ENCODE data around the gene CAMTA1.

GRCh38 chr1:6873298-6874015 is 88.2 kb downstream of the CAMTA1 start:
- TF ChIP-seq, protein P1, sequence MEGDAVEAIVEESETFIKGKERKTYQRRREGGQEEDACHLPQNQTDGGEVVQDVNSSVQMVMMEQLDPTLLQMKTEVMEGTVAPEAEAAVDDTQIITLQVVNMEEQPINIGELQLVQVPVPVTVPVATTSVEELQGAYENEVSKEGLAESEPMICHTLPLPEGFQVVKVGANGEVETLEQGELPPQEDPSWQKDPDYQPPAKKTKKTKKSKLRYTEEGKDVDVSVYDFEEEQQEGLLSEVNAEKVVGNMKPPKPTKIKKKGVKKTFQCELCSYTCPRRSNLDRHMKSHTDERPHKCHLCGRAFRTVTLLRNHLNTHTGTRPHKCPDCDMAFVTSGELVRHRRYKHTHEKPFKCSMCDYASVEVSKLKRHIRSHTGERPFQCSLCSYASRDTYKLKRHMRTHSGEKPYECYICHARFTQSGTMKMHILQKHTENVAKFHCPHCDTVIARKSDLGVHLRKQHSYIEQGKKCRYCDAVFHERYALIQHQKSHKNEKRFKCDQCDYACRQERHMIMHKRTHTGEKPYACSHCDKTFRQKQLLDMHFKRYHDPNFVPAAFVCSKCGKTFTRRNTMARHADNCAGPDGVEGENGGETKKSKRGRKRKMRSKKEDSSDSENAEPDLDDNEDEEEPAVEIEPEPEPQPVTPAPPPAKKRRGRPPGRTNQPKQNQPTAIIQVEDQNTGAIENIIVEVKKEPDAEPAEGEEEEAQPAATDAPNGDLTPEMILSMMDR (IDR thresholded peaks at IDR 0.05; ENCODE audit: insufficient read depth, low read length, poor library complexity, severe bottlenecking), result no peak
- no peak for TF ChIP-seq EZH2phosphoT487 (conservative IDR thresholded peaks at IDR 0.05; ENCODE audit: low read length)

Data from SU-DHL-6 (cell line).